MM.1S (cell line): ENCODE results near the gene ZBTB32.

Experiments used
- EZH2 ChIP-seq: fragments of 300-600 bp; sonication (generic); optimal IDR thresholded peaks from 2 replicates; pipeline ENCODE3; 2017; ENCODE audit warnings: low read depth, mild to moderate bottlenecking, antibody characterized with exemption, low read length, mixed read lengths
- EZH2phosphoT487 ChIP-seq: fragments of 300-600 bp; sonication (generic); IDR thresholded peaks from 2 replicates; pipeline ENCODE4 v1.6.1; 2018; ENCODE audit warnings: antibody characterized with exemption, low read length
- TF ChIP-seq, protein P1 (sequence below): fragments of 300-600 bp; sonication (generic); IDR thresholded peaks from 2 replicates; pipeline ENCODE4 v1.5.1; 2016; ENCODE audit warnings: antibody characterized with exemption, low read length, mixed read lengths

DNA sequence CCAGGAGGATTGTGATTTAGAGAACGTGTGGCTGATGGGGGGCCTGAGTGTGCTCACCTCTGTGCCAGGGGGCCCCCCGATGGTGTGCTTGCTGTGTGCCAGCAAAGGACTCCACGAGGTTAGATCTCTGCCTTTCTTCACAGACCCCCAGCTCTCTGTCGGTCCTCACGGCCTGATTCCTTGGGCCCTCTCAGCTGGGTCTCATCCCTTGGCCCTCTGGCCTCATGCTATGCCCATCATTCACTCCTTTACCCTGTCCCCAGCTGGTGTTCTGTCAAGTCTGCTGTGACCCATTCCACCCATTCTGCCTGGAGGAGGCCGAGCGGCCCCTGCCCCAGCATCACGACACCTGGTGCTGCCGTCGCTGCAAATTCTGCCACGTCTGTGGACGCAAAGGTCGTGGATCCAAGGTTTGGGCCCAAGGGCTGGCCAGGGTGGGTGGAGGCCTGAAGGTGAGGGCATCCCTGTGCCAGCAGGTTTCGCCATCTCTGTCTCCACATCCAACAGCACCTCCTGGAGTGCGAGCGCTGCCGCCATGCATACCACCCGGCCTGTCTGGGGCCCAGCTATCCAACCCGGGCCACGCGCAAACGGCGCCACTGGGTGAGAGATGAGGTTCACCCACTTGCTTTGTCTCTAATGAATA lies 21.0 kb downstream of the ZBTB32 start:
- TF ChIP-seq, protein P1, sequence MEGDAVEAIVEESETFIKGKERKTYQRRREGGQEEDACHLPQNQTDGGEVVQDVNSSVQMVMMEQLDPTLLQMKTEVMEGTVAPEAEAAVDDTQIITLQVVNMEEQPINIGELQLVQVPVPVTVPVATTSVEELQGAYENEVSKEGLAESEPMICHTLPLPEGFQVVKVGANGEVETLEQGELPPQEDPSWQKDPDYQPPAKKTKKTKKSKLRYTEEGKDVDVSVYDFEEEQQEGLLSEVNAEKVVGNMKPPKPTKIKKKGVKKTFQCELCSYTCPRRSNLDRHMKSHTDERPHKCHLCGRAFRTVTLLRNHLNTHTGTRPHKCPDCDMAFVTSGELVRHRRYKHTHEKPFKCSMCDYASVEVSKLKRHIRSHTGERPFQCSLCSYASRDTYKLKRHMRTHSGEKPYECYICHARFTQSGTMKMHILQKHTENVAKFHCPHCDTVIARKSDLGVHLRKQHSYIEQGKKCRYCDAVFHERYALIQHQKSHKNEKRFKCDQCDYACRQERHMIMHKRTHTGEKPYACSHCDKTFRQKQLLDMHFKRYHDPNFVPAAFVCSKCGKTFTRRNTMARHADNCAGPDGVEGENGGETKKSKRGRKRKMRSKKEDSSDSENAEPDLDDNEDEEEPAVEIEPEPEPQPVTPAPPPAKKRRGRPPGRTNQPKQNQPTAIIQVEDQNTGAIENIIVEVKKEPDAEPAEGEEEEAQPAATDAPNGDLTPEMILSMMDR, result no peak
- no peak for TF ChIP-seq EZH2phosphoT487
- TF ChIP-seq EZH2, result no peak
